Measurements from ENCODE around the gene UBR1. TPM values are rescaled to one million over a fixed set of nuclear protein-coding genes. Genes with fewer than 3 reads are reported as not detected.
"Not testable (repeated sequence)": the region's sequence is repeated elsewhere in the genome, so short reads cannot be mapped to it uniquely, and the experiment has no call there.

The UBR1 gene
- total RNA-seq, 2 experiments from 2014 or later = 41.8 to 42.4 TPM

DNA sequence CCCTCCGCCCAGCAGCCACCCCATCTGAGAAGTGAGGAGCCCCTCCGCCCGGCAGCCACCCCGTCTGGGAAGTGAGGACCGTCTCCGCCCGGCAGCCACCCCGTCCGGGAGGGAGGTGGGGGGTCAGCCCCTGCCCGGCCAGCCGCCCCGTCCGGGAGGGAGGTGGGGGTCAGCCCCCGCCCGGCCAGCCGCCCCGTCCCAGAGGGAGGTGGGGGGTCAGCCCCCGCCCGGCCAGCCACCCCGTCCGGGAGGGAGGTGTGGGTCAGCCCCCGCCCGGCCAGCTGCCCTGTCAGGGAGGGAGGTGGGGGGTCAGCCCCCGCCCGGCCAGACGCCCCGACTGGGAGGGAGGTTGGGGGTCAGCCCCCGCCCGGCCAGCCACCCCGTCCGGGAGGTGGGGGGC, 91.2 kb downstream of the UBR1 start:
- not testable (repeated sequence) for H3K27ac Mint-ChIP-seq
- H3K36me3 Mint-ChIP-seq (ENCODE audit: low read depth) = peaks cover 39% of the 10 kb centered on the region

DNA sequence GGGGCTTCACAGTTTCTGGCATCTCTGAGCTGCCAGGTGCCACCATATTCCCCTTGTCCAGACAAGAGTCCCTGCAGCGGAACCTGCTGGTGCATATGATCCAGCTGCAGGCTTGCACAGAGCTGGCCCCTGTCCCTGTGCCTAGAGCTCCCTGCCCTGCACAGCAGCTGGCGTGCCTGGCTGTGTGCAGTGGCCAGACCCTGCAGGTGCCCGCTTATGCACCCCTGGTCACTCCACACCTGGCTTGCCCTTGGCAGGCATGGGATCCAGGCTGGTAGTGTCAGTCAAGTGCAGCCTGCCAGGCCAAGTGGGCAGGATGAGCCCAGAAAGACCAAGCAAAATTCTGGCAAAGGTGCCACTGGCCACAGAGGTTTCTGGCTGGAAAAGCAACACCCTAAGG, 96.6 kb downstream of the UBR1 start:
- CTCF ChIA-PET = no interaction called here

More for the DNA sequence above, 91.2 kb downstream of the UBR1 start:
- H3K9me3 Mint-ChIP-seq, DNase-seq, H3K4me3 Mint-ChIP-seq, CTCF ChIA-PET, POLR2A ChIA-PET, H3K4me1 Mint-ChIP-seq, H3K27me3 Mint-ChIP-seq: not testable (repeated sequence)

DNA sequence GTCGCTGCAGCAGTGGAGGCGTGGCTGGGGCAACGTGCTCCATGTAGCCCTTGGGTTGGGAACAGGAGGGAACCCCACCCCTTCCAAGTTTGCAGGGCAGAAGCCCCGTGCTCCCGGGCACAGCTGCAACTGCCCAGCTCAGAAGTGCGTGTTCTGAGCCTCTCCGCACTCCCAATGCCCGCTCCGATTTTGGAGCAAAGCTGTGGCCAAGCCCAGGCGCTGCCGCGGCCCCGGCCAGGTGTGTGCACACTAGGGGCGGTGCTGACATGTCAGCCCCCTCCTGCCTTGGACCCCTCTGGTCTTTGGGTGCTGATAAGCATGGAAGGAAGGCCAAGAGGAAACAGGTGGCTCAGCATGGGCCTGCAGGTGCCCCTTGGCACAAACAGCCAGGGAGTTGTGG, 97.7 kb downstream of the UBR1 start:
- peaks cover 4% of the 10 kb centered on the region for H3K9me3 Mint-ChIP-seq
- CTCF ChIA-PET = no interaction called here
- no peaks in the 10 kb centered on the region for H3K27me3 Mint-ChIP-seq
- peaks cover 65% of the 10 kb centered on the region for H3K36me3 Mint-ChIP-seq (ENCODE audit: low read depth)
- no peak overlapping the region for H3K4me3 Mint-ChIP-seq
- no peaks in the 10 kb centered on the region for H3K4me1 Mint-ChIP-seq
- DNase-seq = no peak
- POLR2A ChIA-PET = no interaction called here
- H3K27ac Mint-ChIP-seq = no peak overlapping the region

More for the DNA sequence above, 96.6 kb downstream of the UBR1 start:
- H3K4me1 Mint-ChIP-seq = no peaks in the 10 kb centered on the region
- peaks cover 62% of the 10 kb centered on the region for H3K36me3 Mint-ChIP-seq (ENCODE audit: low read depth)
- H3K4me3 Mint-ChIP-seq = no peak overlapping the region
- H3K27me3 Mint-ChIP-seq = no peaks in the 10 kb centered on the region
- H3K27ac Mint-ChIP-seq = no peak overlapping the region
- no peak for DNase-seq
- H3K9me3 Mint-ChIP-seq = peaks cover 4% of the 10 kb centered on the region
- POLR2A ChIA-PET = no interaction called here

DNA sequence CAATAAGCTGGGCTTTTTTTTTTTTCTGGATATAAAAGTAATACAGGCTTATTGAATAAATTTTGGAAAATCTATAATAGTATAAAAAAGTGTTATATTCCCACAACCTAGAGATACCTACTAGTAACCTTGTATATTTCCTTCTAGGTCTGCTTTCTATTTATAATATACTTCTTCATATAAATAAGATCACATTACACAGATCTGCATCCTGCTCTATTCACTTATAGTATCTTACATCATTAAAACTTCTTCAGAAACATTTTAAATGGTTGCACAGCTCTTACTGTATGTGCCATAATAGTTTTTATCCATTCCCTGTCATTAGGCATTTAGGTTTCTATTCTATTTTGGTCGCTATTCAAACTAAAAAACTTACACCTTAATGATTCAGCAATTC, 98.3 kb downstream of the UBR1 start:
- DNase-seq = no peak
- Mint-ChIP-seq H3K4me3 (no peak overlapping the region), H3K9me3 (peaks cover 4% of the 10 kb centered on the region), H3K36me3 (ENCODE audit: low read depth) (peaks cover 67% of the 10 kb centered on the region), H3K27ac (no peak overlapping the region), H3K4me1 (no peaks in the 10 kb centered on the region), H3K27me3 (no peaks in the 10 kb centered on the region)
- CTCF ChIA-PET = no interaction called here
- POLR2A ChIA-PET = interaction anchor here (0.6 kb wide), 1 partner anchor 15 kb away, joined by 3 read pairs; no protein-coding TSS in a partner anchor

DNA sequence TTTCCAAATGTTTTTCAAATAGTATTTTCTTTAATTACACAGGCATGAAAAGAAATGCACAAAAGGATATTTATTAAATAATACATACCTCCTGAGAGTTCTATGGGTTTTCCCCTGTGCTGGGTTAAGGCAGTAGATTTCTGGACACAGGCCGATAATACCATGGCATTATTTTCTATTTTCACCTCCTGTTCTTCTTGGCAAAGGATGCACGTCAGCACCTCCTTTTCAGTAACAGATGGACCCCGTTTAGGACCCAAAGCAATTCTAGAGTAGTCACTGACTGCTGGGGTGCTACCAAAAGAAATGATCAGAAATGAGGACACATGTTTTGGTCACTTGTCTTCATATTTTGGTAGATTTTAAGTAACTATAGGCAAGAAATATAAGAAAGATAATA, 98.8 kb downstream of the UBR1 start:
- no peaks in the 10 kb centered on the region for H3K4me1 Mint-ChIP-seq
- H3K27ac Mint-ChIP-seq = no peak overlapping the region
- CTCF ChIA-PET = no interaction called here
- H3K9me3 Mint-ChIP-seq = peaks cover 4% of the 10 kb centered on the region
- no peak overlapping the region for H3K4me3 Mint-ChIP-seq
- no peak for DNase-seq
- H3K36me3 Mint-ChIP-seq (ENCODE audit: low read depth) = peaks cover 68% of the 10 kb centered on the region
- POLR2A ChIA-PET = interaction anchor here (0.6 kb wide), 1 partner anchor 16 kb away, joined by 3 read pairs; no protein-coding TSS in a partner anchor
- H3K27me3 Mint-ChIP-seq = no peaks in the 10 kb centered on the region

DNA sequence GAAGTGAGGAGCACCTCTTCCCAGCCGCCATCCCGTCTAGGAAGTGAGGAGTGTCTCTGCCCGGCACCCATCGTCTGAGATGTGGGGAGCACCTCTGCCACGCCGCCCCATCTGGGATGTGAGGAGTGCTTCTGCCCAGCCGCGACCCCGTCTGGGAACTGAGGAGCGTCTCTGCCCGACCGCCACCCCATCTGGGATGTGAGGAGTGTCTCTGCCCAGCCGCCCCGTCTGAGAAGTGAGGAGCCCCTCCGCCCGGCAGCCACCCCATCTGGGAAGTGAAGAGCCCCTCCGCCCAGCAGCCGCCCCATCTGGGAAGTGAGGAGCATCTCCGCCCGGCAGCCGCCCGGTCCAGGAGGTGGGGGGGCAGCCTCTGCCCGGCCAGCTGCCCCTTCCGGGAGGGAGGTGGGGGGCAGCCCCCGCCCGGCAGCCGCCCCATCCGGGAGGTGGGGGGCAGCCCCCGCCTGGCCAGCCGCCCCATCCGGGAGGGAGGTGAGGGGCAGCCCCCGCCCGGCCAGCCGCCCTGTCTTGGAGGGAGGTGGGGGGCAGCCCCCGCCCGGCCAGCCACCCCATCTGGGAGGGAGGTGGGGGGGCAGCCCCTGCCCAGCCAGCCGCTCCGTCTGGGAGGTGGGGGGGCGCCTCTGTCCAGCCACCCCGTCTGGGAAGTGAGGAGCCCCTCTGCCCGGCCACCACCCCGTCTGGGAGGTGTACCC, 100.8 kb downstream of the UBR1 start:
- DNase-seq, CTCF ChIA-PET, H3K4me1 Mint-ChIP-seq, H3K27me3 Mint-ChIP-seq, H3K9me3 Mint-ChIP-seq, H3K4me3 Mint-ChIP-seq, H3K27ac Mint-ChIP-seq, POLR2A ChIA-PET: not testable (repeated sequence)
- H3K36me3 Mint-ChIP-seq (ENCODE audit: low read depth) = peaks cover 57% of the 10 kb centered on the region

DNA sequence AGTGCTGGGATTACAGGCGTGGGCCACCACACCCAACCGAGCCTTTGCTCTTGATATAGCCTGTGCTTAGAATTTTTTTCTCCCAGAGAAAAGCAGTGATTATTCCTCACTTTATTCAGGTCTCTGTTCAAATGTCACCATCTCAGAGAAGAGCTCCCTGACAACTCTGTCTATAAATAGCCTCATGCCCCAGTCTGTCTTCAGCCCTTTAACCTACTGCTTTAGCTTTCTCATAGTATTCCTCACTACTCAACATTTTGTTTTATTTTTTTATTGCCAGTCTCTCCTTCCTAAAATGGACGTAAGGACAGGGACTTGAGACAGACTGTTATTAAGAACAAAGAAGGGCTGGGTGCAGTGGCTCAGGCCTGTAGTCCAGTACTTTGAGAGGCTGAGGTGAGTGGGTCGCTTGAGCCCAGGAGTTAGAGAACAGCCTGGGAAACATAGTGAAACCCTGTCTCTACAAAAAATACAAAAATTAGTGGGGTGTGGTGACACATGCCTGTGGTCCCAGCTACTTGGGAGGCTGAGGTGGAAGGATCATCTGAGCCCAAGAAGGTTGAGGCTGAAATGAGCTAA, 106.5 kb downstream of the UBR1 start:
- H3K36me3 Mint-ChIP-seq (ENCODE audit: low read depth) = peaks cover 39% of the 10 kb centered on the region
- peaks cover 3% of the 10 kb centered on the region for H3K4me1 Mint-ChIP-seq
- H3K9me3 Mint-ChIP-seq = no peaks in the 10 kb centered on the region
- ChIA-PET CTCF (no interaction called here), POLR2A (no interaction called here)
- no peaks in the 10 kb centered on the region for H3K27me3 Mint-ChIP-seq
- no peak overlapping the region for H3K27ac Mint-ChIP-seq
- no peak overlapping the region for H3K4me3 Mint-ChIP-seq
- DNase-seq = no peak

DNA sequence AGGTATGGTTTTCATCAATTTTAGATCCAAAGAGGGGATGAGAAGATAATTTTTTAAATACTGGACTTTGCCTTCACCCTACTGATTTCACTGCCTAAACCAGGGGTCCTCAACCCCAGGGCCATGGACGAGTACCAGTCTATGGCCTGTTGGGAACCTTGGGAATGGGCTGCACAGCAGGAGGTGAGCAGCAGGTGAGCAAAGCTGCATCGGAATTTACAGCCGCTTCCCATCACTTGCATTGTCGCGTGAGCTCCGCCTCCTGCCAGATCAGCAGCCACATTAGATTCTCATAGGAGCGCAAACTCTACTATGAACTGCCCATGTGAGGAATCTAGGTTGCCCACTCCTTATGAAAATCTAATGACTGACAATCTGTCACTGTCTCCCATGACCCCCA, 109.0 kb downstream of the UBR1 start:
- Mint-ChIP-seq H3K36me3 (ENCODE audit: low read depth) (peaks cover 29% of the 10 kb centered on the region), H3K27me3 (no peaks in the 10 kb centered on the region), H3K4me3 (no peak overlapping the region), H3K27ac (no peak overlapping the region), H3K9me3 (no peaks in the 10 kb centered on the region), H3K4me1 (peaks cover 3% of the 10 kb centered on the region)
- DNase-seq = no peak
- POLR2A ChIA-PET = no interaction called here
- CTCF ChIA-PET = no interaction called here

DNA sequence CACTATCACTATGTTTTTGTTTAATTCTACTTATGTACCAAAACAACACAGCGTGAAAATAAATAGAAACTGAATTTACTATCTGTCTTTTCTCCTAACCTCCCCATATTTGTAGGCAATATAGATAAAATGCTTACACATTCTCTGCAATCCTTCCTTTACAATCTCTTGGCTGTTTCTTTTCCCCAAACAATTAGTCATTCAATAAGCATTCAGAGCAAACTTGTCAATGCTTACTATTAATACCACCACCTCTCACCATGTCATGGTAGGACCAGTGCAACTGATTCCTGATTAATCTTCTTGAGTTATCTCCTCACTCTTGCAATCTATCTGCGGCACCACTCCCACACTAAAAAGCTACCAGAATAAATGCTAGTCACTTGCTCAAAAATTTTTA, 111.3 kb downstream of the UBR1 start:
- no peak overlapping the region for H3K4me3 Mint-ChIP-seq
- CTCF ChIA-PET = interaction anchor here (1.7 kb wide), 1 partner anchor 12 kb away, joined by 4 read pairs; no protein-coding TSS in a partner anchor
- peaks cover 36% of the 10 kb centered on the region for H3K36me3 Mint-ChIP-seq (ENCODE audit: low read depth)
- H3K9me3 Mint-ChIP-seq = no peaks in the 10 kb centered on the region
- H3K4me1 Mint-ChIP-seq = peaks cover 3% of the 10 kb centered on the region
- no peak for DNase-seq
- POLR2A ChIA-PET = interaction anchor here (0.7 to 0.8 kb wide), 2 partner anchors 39 to 282 kb away, joined by 3 read pairs; no protein-coding TSS in a partner anchor
- no peak overlapping the region for H3K27ac Mint-ChIP-seq
- no peaks in the 10 kb centered on the region for H3K27me3 Mint-ChIP-seq

DNA sequence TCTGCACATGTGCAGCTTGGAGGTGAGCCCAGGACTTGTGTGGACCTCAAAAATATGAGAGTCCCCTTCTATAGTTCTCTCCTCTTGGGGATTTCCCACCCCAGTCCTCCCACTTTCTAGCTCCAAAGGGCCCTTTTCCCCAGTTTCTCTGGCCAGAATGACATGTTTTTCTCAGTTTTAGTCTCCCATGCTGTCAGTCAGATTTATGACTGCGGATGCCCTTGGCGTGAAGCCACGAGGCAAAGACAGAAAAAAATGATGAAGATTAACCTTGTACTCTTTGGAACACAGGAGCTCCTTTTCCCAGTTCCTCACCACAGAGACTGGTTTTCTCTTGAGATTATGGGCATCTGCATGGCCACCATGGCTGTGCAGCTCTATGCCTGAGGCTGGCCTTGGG, 113.2 kb downstream of the UBR1 start:
- H3K27me3 Mint-ChIP-seq = no peaks in the 10 kb centered on the region
- POLR2A ChIA-PET = no interaction called here
- DNase-seq = no peak
- peaks cover 43% of the 10 kb centered on the region for H3K36me3 Mint-ChIP-seq (ENCODE audit: low read depth)
- peaks cover 3% of the 10 kb centered on the region for H3K4me1 Mint-ChIP-seq
- H3K4me3 Mint-ChIP-seq = no peak overlapping the region
- CTCF ChIA-PET = no interaction called here
- H3K9me3 Mint-ChIP-seq = no peaks in the 10 kb centered on the region
- H3K27ac Mint-ChIP-seq = no peak overlapping the region

DNA sequence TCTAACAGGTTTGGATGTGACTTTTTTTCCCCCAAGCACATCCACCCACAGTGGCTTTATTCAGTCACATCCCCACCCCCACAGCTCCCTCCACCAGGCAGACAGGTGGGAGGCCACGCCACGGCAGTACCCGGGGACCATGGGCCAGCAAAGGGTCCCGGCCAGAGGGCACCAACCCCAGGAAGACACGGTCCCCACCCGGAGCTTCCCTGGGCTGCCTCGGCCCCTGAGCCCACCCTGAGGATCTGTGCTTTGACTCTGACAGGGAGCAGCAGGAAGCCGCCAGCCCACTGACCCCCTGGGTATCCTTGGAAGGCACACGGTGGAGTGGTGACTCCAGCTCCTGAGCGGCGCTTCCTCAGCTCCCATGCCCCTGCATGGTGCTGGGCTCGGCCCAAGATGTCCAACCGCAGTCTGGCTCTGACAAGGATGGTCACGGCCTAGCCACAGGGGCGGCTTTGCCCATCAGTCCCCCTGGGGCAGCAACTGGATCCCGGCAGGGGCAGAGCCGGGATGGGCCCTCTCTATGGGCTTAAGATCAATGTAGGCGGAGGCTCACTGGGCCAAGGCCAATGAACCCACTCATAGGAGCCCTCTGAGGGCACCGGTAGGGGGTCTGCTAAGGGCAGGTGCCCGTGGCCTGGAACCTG, 119.0 kb downstream of the UBR1 start:
- DNase-seq = no peak
- ChIA-PET POLR2A (no interaction called here), CTCF (no interaction called here)
- Mint-ChIP-seq H3K4me1 (no peaks in the 10 kb centered on the region), H3K4me3 (no peak overlapping the region), H3K27ac (no peak overlapping the region), H3K27me3 (no peaks in the 10 kb centered on the region), H3K9me3 (no peaks in the 10 kb centered on the region), H3K36me3 (ENCODE audit: low read depth) (peaks cover 48% of the 10 kb centered on the region)

DNA sequence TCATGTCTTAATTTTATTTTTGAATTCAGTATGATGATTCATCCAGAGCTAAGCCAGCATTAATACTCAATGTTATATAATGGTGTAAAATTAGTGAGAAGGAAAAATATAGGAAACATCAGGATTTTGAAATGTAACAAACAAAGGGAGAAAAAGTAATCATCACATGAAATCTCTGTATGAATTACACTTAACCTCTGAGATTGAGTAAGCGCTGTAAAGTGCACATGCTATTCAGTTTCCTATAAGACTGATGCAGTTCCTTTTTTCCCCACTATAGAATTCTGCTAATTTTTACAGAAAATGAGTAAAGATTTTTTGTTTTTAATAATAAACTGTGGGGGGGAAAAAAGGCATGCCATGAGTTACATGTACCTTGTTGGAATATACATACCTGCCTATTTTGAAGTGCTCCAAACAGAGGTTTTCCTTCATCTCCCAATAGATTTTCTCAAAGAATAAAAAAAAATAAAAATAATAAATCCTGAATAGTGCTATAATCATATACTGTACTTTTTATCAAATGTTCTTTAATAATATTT, 121.3 kb downstream of the UBR1 start:
- Mint-ChIP-seq H3K36me3 (ENCODE audit: low read depth) (peaks cover 53% of the 10 kb centered on the region), H3K27ac (no peak overlapping the region), H3K9me3 (no peaks in the 10 kb centered on the region), H3K4me3 (no peak overlapping the region), H3K27me3 (no peaks in the 10 kb centered on the region), H3K4me1 (no peaks in the 10 kb centered on the region)
- no peak for DNase-seq
- ChIA-PET CTCF (no interaction called here), POLR2A (interaction anchor here (0.6 kb wide), 1 partner anchor 152 kb away, joined by 3 read pairs; no protein-coding TSS in a partner anchor)

DNA sequence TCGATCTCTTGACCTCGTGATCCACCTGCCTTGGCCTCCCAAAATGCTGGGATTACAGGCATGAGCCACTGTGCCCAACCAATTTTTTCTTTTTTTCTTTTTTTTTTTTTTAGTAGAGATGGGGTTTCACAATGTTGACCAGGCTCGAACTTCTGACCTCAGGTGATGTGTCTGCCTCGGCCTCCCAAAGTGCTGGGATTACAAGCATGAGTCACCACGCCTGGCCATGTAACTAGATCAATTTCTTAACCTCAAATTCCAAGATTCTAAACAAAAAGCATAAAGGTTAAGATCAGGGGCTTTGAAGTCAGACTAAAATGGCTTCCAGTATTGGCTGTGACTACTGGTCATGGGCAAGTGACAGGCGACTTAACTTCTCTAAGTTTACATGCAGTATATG, 126.7 kb downstream of the UBR1 start:
- H3K27ac Mint-ChIP-seq, DNase-seq, H3K4me3 Mint-ChIP-seq, H3K9me3 Mint-ChIP-seq, POLR2A ChIA-PET, H3K27me3 Mint-ChIP-seq, H3K4me1 Mint-ChIP-seq: not testable (repeated sequence)
- CTCF ChIA-PET = interaction anchor here (0.6 kb wide), 1 partner anchor 384 kb away, joined by 4 read pairs; no protein-coding TSS in a partner anchor
- peaks cover 67% of the 10 kb centered on the region for H3K36me3 Mint-ChIP-seq (ENCODE audit: low read depth)

All from activated CD4-positive, alpha-beta memory T cell treated with anti-CD3 and anti-CD28 coated beads, Interleukin-2, amount 10 ng/mL, durations not matched to agents 7 days and 5 days (primary cell).